ENCODE results near the gene AGBL4.

The AGBL4 gene

GRCh38 chr1:49208712-49209111 lies 815.0 kb downstream of the AGBL4 start:
- DNase-seq: no peak
- no peaks in the 10 kb centered on the region for H3K36me3 ChIP-seq (ENCODE audit: insufficient read depth, low read length)
- H2AFZ ChIP-seq (ENCODE audit: low read depth, low read length): no peak overlapping the region
- H3K79me2 ChIP-seq (ENCODE audit: insufficient read depth, low read length): no peaks in the 10 kb centered on the region
- no peak for ATAC-seq (ENCODE audit: insufficient read depth, low read depth)
- H3K9me3 ChIP-seq (ENCODE audit: insufficient read depth, low read length, severe bottlenecking): no peaks in the 10 kb centered on the region
- no peak overlapping the region for H3K9ac ChIP-seq (ENCODE audit: low read depth, low read length)
- H3K4me3 ChIP-seq (ENCODE audit: low read depth in 1 of 2, low read length in 2 of 2): no peak overlapping the region
- H3K27me3 ChIP-seq (ENCODE audit: insufficient read depth, low read length, poor library complexity): no peaks in the 10 kb centered on the region
- no peaks in the 10 kb centered on the region for H3K4me1 ChIP-seq (ENCODE audit: insufficient read depth, low read length)
- H4K20me1 ChIP-seq (ENCODE audit: insufficient read depth, low read length): no peaks in the 10 kb centered on the region
- no peak overlapping the region for H3K27ac ChIP-seq (ENCODE audit: low read length)
- no peak for TF ChIP-seq CTCF (IDR thresholded peaks at IDR 0.05; ENCODE audit: borderline replicate concordance, extremely low read depth, low read length, poor library complexity, severe bottlenecking)
- no peak for TF ChIP-seq EZH2 (IDR thresholded peaks at IDR 0.05; ENCODE audit: borderline replicate concordance, low read depth, low read length, severe bottlenecking)
- H3K4me2 ChIP-seq (ENCODE audit: insufficient read depth, low read length): no peak overlapping the region

- no peak for DNase-seq
- TF ChIP-seq CTCF (IDR thresholded peaks at IDR 0.05; ENCODE audit: borderline replicate concordance, extremely low read depth, low read length, poor library complexity, severe bottlenecking) (no peak), EZH2 (IDR thresholded peaks at IDR 0.05; ENCODE audit: borderline replicate concordance, low read depth, low read length, severe bottlenecking) (no peak)
- ATAC-seq (ENCODE audit: insufficient read depth, low read depth): no peak
Observed at GRCh38 chr1:49204720-49205119, 819.0 kb downstream of the AGBL4 start.

GRCh38 chr1:49200738-49201137 lies 823.0 kb downstream of the AGBL4 start:
- Histone ChIP-seq H3K4me1 (ENCODE audit: insufficient read depth, low read length) (no peaks in the 10 kb centered on the region), H3K4me3 (ENCODE audit: low read depth in 1 of 2, low read length in 2 of 2) (no peak overlapping the region), H3K9me3 (ENCODE audit: insufficient read depth, low read length, severe bottlenecking) (peaks cover 5% of the 10 kb centered on the region), H3K36me3 (ENCODE audit: insufficient read depth, low read length) (no peaks in the 10 kb centered on the region), H3K27me3 (ENCODE audit: insufficient read depth, low read length, poor library complexity) (no peaks in the 10 kb centered on the region), H2AFZ (ENCODE audit: low read depth, low read length) (no peak overlapping the region), H4K20me1 (ENCODE audit: insufficient read depth, low read length) (no peaks in the 10 kb centered on the region), H3K27ac (ENCODE audit: low read length) (no peak overlapping the region), H3K9ac (ENCODE audit: low read depth, low read length) (no peak overlapping the region), H3K79me2 (ENCODE audit: insufficient read depth, low read length) (no peaks in the 10 kb centered on the region), H3K4me2 (ENCODE audit: insufficient read depth, low read length) (no peak overlapping the region)
- DNase-seq: no peak
- TF ChIP-seq CTCF (IDR thresholded peaks at IDR 0.05; ENCODE audit: borderline replicate concordance, extremely low read depth, low read length, poor library complexity, severe bottlenecking): no peak
- TF ChIP-seq EZH2 (IDR thresholded peaks at IDR 0.05; ENCODE audit: borderline replicate concordance, low read depth, low read length, severe bottlenecking): no peak
- ATAC-seq (ENCODE audit: insufficient read depth, low read depth): no peak

More at GRCh38 chr1:49204720-49205119, 819.0 kb downstream of the AGBL4 start:
- H3K9me3 ChIP-seq (ENCODE audit: insufficient read depth, low read length, severe bottlenecking): no peaks in the 10 kb centered on the region
- no peaks in the 10 kb centered on the region for H3K79me2 ChIP-seq (ENCODE audit: insufficient read depth, low read length)
- H3K9ac ChIP-seq (ENCODE audit: low read depth, low read length): no peak overlapping the region
- H2AFZ ChIP-seq (ENCODE audit: low read depth, low read length): no peak overlapping the region
- no peak overlapping the region for H3K4me2 ChIP-seq (ENCODE audit: insufficient read depth, low read length)
- H3K4me1 ChIP-seq (ENCODE audit: insufficient read depth, low read length): no peaks in the 10 kb centered on the region
- H3K4me3 ChIP-seq (ENCODE audit: low read depth in 1 of 2, low read length in 2 of 2): no peak overlapping the region
- no peak overlapping the region for H3K27ac ChIP-seq (ENCODE audit: low read length)
- H4K20me1 ChIP-seq (ENCODE audit: insufficient read depth, low read length): no peaks in the 10 kb centered on the region
- no peaks in the 10 kb centered on the region for H3K36me3 ChIP-seq (ENCODE audit: insufficient read depth, low read length)
- H3K27me3 ChIP-seq (ENCODE audit: insufficient read depth, low read length, poor library complexity): no peaks in the 10 kb centered on the region

GRCh38 chr1:49199564-49199963 lies 824.2 kb downstream of the AGBL4 start:
- Histone ChIP-seq H3K4me2 (ENCODE audit: insufficient read depth, low read length) (no peak overlapping the region), H3K4me1 (ENCODE audit: insufficient read depth, low read length) (no peaks in the 10 kb centered on the region), H3K36me3 (ENCODE audit: insufficient read depth, low read length) (no peaks in the 10 kb centered on the region), H3K4me3 (ENCODE audit: low read depth in 1 of 2, low read length in 2 of 2) (no peak overlapping the region), H3K9me3 (ENCODE audit: insufficient read depth, low read length, severe bottlenecking) (peaks cover 5% of the 10 kb centered on the region), H3K9ac (ENCODE audit: low read depth, low read length) (no peak overlapping the region), H3K27ac (ENCODE audit: low read length) (no peak overlapping the region), H3K27me3 (ENCODE audit: insufficient read depth, low read length, poor library complexity) (no peaks in the 10 kb centered on the region), H4K20me1 (ENCODE audit: insufficient read depth, low read length) (no peaks in the 10 kb centered on the region), H2AFZ (ENCODE audit: low read depth, low read length) (no peak overlapping the region), H3K79me2 (ENCODE audit: insufficient read depth, low read length) (no peaks in the 10 kb centered on the region)
- no peak for DNase-seq
- ATAC-seq (ENCODE audit: insufficient read depth, low read depth): no peak
- TF ChIP-seq CTCF (IDR thresholded peaks at IDR 0.05; ENCODE audit: borderline replicate concordance, extremely low read depth, low read length, poor library complexity, severe bottlenecking) (no peak), EZH2 (IDR thresholded peaks at IDR 0.05; ENCODE audit: borderline replicate concordance, low read depth, low read length, severe bottlenecking) (no peak)
